HG02798 (cell line): ENCODE measurements around the gene USP47.
"Not testable (repeated sequence)": the region's sequence is repeated elsewhere in the genome, so short reads cannot be mapped to it uniquely, and the experiment has no call there.

Source experiments
- ATAC-seq: cut with Tn5 transposase; IDR thresholded peaks from one replicate; pipeline ENCODE4 v1.9.1; 2021; ENCODE audit warnings: mild to moderate bottlenecking; ENCODE audit not compliant: unreplicated experiment, poor library complexity

Gene USP47

DNA sequence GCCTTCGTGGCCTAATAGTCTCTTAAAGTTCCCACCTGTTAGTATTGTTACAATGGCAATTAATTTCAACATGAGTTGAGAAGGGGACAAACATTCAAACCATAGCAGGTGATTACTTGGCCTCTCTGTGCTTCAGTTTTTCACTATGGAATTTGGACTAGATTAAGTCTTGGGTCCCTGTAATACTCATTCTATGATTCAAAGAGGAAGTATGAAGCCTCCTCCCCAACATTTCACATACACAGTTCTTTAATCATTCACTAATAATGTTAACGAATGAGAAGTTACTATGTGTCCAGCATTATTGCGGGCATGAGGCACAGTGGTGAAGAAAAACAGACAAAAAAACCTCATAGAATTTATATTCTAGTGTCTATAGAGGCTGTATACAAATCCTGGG lies 19.9 kb upstream of the USP47 start:
- ATAC-seq: no peak

DNA sequence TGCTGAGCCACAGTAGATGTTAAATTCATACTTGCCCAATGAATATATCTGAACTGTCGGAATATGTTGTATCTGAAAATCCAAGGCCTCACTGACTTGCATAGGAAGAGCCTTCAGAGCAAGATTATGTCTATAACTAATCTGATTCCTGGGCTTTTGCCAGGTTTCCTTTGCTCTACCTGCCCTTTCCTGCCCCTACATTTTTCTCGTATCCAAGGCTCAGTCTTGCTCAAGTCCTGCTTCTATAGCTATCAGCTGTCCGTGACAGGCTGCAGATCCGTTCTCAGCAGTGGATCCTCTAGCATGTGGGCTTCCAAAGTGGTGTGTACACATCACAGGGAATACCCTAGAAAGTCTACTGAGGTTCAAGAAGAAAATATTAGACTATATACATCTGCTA lies 18.8 kb upstream of the USP47 start:
- no peak for ATAC-seq

DNA sequence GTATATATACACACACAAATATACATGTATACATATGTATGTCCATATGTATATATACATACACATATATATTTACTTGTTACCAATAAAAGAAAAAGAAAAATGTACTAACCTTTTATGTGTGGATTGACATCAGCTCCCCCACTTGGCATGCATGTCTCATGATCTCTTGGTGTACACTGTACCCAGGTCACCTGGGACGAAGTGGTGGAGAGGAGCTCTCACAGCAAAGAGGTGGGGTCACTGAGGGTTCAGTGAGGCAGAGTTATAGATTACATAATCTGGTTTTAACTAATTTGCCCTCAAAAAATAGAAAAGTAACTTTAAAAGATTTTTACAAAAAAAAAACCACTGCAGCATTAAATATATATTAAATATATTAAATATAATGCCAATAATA lies 15.5 kb upstream of the USP47 start:
- ATAC-seq: no peak

DNA sequence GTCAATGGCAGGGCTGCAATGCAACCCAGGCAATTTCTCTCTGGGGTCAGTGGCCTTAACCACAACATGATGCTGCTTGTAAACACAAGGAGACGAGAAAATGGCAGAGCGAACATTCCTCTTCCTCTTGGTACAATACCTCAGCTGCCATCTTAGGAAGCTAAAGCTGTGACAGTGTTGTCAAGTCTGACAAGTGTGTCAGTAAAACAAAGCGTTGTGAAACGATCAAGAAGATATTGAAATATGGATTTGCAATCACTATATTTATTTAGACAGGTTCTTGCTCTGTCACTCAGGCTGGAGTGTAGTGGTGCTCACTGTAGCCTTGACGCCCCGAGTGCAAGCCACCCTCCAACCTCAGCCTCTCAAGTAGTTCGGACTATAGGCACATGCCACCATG lies 14.5 kb upstream of the USP47 start:
- no peak for ATAC-seq

DNA sequence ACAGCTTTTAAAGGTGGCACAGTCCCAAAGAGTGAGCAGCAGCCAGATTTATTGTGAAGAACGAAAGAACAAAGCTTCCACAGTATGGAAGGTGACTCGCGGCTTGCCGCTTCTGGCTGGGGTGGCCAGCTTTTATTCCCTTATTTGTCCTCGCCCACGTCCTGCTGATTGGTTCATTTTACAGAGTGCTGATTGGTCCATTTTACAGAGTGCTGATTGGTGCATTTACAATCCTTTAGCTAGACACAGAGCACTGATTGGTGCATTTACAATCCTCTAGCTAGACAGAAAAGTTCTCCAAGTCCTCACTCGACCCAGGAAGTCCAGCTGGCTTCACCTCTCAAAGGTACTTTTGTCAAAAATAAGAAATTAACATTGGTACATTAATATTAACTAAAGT lies 10.4 kb upstream of the USP47 start:
- ATAC-seq: not testable (repeated sequence)

DNA sequence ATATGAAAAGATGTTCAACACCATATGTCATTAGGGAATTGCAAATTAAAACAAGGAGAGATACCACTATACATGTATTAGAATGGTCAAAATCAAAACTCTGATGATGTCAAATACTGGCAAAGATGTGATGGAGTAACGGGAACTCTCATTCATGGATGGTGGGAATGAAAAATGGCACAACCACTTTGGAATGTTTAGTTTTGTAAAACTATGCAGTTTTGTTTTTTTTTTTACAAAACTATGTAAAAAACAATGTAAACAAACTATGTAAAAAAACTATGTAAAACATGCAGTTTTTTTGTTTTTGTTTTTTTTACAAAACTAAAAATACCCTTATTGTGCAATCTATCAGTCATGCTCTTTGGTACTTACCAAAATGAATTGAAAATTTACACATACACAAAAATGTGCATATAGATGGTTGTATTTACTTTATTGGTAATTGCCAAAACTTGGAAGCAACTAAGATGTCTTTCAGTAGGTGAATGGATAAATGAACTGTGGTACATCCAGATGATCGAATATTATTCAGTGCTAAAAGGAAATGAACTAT lies 5.0 kb upstream of the USP47 start:
- ATAC-seq: no peak

DNA sequence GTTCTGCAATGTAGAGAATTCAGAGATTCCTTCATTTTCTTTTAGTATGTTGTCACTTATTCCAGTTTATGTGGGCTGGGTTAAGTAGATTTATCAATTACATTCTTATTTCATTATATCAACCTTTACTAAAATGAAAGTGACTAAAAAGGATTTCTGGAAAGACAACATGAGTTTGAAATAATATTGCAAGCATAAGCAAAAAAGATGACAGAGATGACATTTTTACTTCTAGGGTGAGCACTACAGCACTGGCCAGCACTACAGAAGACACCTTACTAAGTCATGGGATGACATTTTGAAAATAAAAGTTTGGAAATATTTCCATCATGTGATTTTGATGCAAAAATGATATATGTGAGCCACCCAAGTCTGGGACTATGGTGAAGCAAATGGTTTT lies 2.1 kb upstream of the USP47 start:
- no peak for ATAC-seq

DNA sequence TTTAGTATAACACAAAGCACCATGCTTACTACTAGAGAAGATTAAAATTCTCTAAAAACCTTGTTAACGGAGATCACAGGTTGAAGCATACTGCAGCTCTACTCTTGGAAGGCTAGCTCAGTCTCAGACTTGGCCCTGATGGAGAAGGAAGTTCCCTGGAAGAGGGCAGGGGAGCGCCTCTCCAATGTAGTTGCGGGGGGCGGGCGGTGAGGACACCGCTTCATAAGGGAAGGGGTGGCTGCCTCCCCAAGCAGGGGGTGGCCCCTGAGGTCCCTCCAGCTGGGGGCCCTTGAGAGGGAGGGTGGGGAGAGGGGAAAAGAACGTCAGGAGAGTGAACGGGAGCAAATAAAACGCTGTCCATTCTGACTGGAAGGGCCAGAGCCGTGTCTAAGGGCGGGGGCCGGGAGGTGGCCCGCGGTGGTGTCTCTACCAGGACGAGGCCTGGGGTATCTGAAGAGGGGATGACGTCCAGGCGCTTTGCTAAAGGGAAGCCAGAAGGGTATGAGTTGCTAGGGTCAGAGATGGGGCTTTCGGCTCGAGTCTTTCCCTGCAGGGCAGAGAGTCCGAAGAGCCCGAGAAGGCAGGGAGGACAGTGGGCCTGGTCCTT lies 553 bp upstream of the USP47 start:
- ATAC-seq: peak; percentile 34

DNA sequence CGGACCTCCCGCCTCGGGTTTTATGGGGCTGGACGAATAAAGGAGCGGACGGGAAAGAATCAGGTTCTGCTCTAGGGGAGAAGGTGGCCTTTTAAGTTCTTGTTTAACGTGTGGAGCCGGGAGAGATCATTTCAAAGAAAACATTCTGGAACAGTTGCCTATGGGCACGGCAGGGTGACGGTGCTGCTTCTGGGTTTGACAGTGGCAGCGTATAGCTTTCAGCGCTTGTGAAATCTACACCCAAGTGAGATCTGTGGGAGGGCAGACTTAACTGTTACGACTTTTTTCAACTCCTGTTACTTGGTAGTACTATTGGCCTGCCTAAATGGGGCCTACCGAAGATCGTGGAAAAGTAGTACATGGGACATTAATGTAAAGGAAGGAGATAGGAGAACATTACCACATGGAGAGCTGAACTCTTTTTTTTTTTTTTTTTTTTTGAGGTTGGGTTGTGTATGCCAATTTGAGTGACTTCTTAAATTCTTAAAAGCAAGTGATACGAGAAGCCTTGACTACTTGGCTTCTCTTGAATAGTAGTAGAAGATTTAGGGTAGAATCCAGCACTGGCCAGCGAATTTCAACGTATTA lies 743 bp downstream of the USP47 start:
- peak; percentile 43 for ATAC-seq

DNA sequence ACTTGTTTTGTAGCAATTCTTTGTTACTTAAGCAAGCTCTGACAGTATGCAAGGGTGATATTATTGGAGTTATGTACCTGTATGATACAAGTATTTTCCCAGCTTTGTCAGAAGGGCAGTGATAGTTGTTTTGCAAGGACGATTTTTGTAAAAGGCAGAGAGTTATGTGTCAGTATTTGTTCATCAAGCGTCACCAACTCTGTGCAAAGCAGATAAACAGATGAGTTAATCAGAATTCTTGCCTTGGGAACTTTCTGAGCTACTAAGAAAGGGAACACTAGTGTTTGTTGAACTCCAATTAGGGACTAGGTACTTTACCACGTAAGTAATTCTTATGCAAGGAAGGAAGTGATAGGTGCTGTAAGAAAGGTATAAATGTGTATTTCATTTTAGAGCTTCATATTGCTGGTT lies 1.4 kb downstream of the USP47 start:
- no peak for ATAC-seq

DNA sequence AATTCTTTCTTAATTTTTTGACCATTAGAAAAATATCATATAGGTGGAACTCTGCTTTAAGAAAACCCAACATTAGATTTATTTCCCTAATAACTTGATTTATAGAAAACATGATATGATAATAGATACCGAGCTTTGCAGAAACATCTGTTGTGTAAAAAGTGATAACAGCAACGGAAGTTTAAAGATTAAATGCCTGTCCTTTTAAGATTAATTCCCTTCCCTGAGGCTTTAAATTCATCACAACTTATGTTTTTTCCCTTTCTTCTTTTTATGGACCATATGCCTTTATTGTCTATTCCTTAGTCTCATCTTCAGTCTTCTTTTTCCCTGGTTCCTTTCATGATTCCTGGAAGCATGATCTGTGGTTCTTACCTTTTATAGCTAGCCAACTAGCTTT lies 1.9 kb downstream of the USP47 start:
- ATAC-seq: no peak

DNA sequence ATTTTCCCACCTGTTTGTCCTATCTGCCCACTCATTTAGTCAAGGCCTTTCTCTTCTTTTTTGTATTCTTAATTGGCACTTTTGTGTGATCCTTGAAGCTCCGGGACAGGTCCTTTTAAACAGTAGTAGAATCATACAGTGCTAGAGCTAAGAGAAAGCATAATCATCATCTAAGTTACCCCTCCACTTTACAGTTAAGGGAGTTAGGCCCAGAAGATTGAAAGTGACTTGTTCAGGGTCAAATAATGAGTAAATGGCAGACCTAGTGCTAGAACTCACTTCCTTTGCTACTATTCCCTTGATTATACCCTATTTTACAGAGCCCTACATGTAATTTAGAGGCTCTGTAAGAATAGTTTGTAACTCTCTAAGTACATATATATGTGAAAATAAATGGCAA lies 2.5 kb downstream of the USP47 start:
- ATAC-seq: no peak

DNA sequence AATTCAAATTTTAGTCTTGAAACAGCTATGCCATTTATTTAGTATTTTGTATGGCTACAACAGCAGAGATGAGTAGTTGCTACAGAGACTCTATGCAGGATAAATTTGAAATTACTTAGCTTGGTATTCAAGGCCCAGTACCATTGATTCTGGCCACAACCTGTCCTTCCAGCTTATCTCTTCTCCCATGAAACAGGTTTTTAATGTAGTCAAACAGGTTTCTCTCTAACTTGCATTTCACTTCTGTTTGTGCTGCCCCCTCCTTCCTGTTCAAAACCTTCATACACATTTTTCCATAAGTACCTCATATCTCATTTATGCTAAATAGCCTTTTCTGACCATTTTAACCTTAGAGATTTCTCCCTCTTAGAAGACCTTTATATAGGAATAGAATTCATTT lies 3.3 kb downstream of the USP47 start:
- ATAC-seq: no peak

DNA sequence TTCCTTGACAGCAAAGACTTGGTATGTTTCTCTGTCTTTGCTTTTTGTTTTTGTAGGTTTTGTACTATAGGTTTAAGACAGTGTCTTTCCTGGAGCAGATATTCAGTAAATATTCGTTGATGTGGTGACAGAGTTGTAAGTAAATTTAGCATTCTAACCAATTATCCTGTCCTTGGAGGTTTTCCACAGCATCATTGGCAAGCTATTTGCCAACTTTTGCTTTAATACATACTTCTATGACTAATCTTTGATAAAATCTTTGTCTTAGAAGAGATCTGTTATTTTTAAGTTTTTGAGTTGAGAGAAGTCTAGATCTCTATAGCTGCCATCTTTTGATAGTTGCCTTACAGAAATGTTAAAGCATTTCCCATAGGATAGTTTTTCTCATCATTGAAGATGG lies 3.8 kb downstream of the USP47 start:
- no peak for ATAC-seq

DNA sequence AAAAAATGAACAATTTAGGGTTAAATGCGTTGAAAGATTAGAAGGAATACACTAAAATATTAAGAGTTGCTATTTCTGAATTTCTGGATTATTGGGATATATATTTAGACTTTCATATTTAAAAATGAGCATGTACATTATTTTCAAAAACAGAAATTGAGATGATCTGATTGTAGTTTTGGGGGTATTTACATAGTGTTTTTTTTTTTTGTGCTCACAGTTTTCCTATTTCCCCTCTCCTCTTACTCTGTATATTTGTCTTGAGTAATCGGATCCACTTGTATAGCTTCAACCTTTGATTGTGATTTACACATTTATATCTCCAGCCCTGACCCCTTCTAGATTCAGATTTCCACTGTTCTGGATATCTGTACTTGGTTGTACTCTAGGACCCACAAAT lies 5.3 kb downstream of the USP47 start:
- no peak for ATAC-seq

DNA sequence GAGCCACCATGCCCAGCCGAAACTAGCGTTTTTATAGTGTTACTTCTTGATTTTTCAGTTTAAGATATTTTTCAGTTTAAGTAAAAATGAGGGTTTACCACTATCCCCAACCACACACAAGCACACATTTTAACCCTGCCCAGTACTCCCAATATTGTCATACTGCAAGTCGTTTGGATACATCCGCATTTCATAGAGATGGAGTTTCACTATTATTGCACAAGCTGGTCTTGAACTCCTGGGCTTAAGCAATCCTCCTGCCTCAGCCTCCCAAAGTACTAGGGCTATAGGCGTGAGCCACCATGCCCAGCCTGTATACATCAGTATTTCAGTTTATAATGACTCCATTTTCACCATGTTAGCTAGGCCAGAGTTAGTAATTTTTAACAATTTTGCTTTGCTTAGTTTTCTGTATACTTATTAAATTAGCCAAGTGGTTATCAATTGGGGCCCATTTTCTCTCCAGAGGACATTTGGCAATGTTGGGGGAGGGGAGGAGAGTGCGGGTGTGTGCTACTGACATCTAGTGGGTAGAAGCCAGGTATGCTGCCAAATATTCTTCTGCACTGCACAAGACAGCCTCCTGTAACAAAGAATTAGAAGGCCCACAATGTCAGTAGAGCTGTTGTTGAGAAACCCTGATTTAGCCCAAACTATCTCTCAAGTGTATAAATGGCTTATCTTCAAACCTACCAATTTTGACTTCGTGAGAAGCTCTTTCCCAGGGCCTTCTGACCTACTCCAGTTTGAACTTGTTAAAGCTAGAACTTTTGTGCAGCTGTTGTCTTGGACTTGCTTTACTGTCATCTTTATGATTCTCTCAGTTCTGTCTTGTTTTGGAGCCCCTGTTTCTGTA lies 7.3 kb downstream of the USP47 start:
- peak; percentile 82 for ATAC-seq

DNA sequence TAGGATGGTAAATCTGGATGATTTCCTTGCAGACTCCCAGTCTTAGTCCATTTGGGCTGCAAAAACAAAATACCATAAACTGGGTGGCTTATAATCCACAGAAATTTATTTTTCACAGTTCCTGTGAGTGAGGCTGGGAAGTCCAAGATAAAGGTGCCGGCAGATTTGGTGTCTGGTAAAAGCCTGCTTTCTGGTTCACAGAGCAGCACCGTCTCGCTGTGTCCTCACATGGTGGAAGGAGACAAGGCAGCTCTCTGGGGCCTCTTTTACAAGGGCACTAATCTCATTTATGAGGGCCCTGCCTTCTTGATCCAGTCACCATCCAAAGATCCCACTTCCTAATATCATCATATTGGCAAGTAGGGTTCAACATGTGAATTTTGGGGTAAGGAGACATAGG lies 8.9 kb downstream of the USP47 start:
- no peak for ATAC-seq

DNA sequence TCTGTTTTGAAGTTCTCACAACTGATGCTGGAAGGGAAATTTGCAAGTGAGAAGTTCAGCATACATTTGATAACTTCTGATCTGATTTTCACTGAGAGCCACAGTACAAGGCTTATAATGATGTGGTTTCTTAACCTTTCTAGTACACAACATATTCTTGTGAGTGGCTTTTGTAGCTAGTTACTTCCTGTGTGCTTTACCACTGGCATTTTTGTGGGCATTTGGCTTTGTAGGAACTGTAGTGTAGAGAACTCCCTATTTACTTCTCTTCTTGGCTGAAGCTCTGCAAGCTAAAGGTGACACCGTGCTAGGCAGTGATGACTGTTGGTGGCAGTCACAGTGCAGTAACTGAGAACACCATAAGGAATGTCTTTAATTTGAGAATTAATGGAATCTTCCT lies 14.9 kb downstream of the USP47 start:
- no peak for ATAC-seq

DNA sequence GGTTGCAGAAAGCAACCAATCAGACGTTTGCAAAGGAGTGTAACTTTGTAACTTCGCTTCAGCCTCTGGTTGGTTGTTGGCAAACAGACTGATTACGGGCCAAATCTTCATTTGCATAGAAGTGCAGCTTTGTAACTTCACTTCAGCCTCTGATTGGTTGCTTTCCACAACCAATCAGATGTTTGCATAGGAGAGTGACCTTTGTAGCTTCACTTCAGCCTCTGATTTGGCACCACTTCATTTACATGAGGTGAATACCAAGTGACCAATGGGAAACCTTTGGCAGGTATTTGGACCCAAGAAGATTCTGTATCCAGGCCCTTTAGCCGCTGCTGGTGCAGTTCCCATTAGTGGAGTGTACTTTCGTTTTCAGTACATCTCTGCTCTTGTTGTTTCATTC lies 16.0 kb downstream of the USP47 start:
- no peak for ATAC-seq

DNA sequence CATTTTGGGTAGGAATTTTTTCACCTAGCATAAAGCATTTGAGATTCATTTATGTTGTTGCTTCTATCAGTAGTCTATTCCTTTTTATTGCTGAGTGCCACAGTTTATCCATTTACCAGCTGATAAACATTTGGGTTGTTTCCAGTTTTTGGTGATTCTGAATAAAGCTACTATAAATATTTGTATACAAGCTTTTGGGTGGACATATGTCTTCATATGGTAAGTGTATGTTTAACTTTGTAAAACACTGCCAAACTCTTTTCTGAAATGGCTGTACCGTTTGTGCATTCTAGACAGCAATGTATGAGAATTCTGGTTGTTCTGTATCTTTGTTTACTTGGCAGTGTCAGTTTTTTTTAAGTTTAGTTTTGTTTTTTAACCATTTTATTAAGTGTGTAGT lies 16.9 kb downstream of the USP47 start:
- no peak for ATAC-seq
